GM18508 (cell line): Measurements from ENCODE around the gene FCER1G.
"Not testable (repeated sequence)": the region's sequence is repeated elsewhere in the genome, so short reads cannot be mapped to it uniquely, and the experiment has no call there.

Experiments
- ATAC-seq: cut with Tn5 transposase; IDR thresholded peaks from one replicate; pipeline ENCODE4 v1.9.1; 2021; ENCODE audit warnings: moderate number of reproducible peaks; ENCODE audit not compliant: insufficient read depth, unreplicated experiment

FCER1G gene

DNA sequence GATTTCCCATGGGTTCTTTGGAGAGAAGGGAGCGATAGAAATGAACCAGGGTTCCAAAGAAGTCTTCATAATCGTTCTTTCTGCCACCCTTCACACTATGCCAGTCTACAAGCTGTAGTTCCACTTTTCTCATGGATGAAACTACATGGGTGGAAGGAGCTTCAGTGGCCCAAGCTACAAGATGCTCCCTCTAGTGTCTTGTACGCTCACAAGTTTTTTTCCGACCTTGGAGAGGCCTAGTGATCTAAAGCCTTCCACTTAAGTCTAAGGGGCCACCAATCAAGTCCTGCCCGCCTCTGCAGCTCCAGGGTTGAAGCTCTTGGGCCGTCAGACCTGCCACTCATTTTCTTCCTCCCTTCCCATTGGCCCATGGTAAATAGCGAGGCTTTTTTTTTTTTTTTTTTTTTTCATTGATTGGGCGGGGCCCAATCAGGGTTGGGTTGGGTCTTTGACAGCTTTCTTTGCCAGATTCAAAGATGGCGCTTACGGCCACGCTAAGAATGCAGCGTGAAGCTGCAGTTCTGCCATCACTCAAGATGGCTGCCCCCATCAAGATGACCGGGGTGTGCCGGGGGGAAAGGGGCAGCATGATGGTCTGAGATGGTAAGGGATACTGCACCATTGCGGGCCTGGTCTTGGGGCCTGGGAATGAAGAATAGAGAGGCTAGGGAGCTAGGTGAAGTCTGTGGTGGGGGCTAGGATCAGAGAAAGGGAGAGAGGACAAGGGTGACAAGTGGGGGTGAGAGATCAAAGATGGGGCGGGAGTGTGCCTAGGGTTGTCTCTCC lies 10.6 kb downstream of the FCER1G start, which contains the start of gene TOMM40L:
Gene TOMM40L, plus strand, starts transcription at position 527 of the 786 bp plus-strand sequence. CDS start 430 bp downstream, outside the sequence.
- peak; percentile 87 for ATAC-seq

DNA sequence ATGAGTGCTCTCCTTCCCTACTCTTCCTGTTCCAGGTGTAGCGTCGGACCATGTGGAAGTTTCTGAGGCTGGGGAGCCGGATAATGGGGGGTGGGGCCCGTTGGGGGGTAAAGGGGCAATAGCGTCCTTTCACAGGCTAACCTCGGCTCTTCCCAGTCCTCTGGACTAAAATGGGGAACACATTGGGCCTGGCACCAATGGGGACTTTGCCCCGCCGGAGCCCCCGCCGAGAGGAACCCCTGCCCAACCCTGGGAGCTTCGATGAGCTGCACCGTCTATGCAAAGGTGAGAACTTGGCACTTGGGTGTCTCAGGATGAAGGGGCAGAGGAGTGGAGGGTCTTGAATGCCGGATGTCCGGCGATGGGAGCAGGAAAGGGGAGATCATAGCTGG lies 11.2 kb downstream of the FCER1G start:
- ATAC-seq: no peak

DNA sequence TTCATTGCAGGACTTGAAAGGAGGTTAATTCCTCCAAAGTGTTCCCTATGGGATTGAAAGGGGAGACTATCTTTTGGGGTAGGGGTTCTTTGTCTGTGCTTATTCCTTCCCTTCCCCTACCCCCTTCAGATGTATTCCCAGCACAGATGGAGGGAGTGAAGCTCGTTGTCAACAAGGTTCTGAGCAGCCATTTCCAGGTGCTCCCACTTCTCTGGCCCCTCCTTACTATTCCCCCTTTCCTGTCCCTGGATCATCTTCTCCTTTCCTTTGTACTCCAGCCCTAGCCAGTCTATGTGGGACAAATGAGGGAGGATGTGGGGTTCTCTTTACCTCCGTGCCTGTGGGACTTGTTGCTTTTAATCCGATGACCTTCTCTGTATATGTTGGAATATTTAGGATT lies 11.7 kb downstream of the FCER1G start:
- ATAC-seq: no peak

DNA sequence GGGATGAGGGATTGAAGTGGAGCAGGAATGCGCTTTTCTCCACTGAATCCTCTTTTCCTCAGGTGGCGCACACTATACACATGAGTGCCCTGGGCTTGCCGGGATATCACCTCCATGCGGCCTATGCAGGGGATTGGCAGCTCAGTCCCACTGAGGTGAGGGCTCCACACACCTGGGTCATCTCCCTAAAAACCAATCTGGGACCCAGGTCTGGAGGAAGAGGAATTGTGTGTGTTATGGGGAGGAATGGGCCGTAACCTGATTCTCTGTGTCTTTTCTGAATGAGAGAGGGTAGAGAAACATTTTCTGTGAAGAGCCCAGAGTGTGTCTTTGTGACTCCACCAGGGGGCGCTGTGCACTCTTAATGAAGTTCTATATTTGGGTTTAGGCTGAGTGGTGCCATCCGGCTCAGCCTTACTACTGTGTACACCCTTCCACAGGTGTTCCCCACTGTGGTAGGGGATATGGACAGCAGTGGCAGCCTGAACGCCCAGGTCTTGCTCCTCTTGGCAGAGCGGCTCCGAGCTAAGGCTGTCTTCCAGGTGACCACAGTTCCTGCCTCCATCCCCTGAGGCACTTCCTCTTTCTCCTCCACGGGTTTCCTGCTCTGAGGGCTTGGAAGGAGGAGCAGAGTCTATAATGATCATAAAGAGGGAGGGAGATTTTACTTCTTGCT lies 12.2 kb downstream of the FCER1G start:
- ATAC-seq: no peak

- ATAC-seq: no peak
Measured at GRCh38 chr1:161228032-161228431, 12.9 kb downstream of the FCER1G start.

- no peak for ATAC-seq
Measured at GRCh38 chr1:161229896-161230295, 14.8 kb downstream of the FCER1G start.

DNA sequence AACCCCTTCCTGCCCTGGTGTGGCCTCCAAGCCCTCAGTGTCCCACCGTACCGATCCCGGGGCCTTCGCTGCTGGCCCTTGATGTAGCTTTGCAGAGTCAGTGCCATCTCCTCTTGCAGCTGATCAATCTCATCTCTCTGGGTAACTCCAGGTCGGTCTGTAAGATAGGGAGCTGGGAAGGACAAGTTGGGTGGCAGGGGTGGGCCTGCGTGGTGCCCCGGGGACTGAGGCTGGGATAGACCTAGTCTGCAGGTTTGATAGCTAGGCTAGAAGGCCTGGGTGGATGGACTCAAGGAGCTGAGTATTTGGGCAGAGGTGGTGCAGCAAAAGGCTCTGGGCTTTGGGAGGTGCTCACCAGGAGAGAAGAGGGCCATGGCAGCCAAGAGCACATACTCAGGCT lies 15.7 kb downstream of the FCER1G start:
- ATAC-seq: no peak

DNA sequence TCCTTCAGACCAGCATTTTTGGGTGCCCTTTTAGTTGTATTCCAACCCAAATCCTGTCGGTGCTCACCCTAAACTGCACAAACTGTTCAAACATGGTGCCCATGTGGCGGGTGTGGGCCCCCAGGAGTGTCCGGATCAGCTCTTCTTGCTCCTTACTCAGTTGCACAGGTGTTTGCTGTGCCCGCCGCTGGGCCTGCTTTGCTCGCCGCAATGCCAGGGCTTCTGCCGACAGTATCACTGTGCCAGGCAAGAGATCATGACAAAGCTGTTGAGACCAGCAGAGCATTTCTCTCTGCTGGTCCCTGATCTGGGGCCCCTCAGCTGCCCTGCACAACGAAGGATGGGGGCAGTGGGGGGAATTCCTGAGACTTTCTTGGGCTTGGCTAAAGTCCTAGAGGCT lies 18.0 kb downstream of the FCER1G start:
- no peak for ATAC-seq

GRCh38 chr1:161235957-161236775 lies 21.1 kb downstream of the FCER1G start:
- no peak for ATAC-seq

DNA sequence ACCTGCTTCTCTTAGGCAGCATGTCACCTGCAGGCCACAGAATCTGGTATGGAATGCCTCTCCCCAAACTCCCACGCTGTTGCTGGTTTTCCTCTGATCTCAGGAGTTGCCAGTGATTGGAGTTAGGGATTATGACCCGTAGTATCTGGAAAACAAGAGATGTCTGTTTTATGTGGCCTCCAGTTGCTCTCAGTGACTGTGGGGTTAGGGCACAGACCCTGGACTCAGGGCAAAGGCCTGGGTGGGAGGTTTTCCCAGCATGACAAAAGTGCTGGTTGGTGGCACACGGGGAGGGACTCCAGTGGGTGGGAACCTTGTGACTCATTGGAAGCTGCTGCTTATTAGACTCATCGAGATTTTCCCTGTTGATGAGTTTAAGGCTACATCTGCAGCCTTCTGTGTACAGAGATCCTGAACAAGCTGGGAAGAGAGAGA lies 23.0 kb downstream of the FCER1G start, which contains the start of gene NR1I3:
Gene NR1I3, minus strand, starts transcription at position 165 of the 435 bp plus-strand sequence. CDS start 1,638 bp downstream, outside the sequence.
- ATAC-seq: no peak

DNA sequence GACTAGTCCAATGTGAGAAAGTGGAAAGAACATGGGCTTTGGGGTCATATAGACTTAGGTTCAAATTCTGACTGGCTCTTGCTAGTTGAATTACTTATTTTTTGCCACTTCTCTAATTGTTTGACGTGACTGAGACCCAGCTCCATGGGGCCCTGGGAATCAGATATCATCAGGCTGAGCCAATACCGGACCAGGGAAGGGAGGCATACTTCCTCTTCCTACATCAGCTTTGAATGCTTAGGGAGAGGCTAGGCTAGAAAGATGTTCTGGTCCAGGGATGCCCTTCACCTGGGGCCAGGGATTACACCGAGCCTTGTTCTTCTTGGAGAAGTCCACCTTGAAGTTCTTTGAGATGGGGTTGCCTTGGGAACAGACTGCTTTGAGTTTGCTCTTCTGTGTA lies 26.6 kb downstream of the FCER1G start:
- ATAC-seq: no peak

DNA sequence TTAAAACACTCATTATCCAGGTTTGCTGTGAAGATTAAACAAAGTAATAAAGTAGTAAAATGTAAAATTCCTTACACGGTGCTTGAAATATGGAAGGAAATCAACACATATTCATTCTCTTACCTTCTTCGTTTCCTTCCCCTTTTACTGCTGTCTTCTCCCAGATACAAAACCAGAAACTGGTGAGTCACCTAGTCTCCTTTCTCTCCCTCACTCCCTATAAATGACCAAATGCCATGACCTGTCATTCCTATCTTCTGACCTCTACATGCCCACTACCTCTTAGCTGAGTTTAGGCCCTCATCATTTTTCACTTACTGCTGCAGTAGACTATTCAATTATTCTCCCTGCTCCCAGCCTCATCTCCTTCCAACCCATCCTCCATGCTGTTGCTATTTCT lies 27.2 kb downstream of the FCER1G start:
- no peak for ATAC-seq

GRCh38 chr1:161244888-161245287 lies 29.8 kb downstream of the FCER1G start:
- no peak for ATAC-seq

DNA sequence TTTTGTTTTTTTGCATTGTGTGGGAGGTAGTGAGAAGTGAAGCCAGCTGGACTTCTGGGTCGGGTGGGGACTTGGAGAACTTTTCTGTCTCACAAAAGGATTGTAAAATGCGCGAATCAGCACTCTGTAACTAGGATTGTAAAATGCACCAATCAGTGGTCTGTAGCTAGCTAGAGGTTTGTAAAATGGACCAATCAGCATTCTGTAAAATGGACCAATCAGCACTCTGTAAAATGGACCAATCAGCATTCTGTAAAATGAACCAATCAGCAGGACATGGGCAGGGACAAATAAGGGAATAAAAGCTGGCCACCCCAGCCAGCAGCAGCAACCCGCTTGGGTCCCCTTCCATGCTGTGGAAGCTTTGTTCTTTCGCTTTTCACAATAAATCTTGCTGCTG lies 35.0 kb downstream of the FCER1G start:
- not testable (repeated sequence) for ATAC-seq

DNA sequence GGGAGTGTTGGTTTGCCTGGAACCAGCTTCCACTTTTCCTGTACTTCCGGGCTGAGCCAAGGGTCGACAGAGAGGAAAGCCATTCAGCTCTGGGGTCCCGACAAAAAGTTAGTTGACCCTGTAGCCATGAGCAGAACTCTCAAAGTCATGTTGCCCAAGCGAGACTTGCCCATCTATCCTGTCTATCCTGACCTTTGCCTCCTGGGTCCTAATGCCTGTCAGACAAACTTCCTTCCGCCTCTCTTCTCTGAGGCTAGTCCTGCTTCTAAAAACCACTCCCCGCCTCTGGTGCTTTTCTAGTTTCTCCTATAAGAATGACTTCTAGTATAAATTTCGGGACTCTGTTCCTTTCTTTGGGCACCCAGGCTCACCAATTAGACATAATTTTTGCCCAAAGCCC lies 35.7 kb downstream of the FCER1G start:
- no peak for ATAC-seq

- ATAC-seq: no peak
Measured at GRCh38 chr1:161251579-161251978, 36.5 kb downstream of the FCER1G start.

GRCh38 chr1:161255302-161255701 lies 40.2 kb downstream of the FCER1G start:
- not testable (repeated sequence) for ATAC-seq

DNA sequence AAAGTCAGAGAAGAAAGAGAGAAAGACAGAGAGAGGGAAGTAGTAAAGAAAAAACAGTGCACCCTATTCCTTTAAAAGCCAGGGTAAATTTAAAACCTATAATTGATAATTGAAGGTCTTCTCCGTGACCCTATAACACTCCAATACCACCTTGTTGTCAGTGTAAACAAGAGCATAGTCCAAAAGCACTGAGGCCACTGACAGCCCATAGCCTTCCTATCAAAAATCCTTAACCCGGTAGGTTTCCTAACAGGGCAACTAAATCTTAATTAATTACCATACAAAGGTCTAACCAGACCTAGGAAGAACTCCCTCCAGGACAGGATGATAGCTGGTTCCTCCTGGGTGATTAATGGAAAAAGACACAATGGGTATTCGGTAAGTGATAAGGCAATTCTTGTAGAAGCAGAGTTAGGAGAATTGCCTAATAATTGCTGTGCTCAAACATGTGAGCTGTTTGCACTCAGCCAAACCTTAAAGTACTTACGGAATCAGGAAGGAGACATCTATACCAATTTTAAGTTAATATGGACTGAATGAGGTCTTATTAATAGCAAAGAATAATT lies 40.9 kb downstream of the FCER1G start:
- not testable (repeated sequence) for ATAC-seq

- ATAC-seq: not testable (repeated sequence)
Measured at GRCh38 chr1:161257109-161257508, 42.0 kb downstream of the FCER1G start.
